ENCODE measurements around the gene VARS2.

VARS2 gene

DNA sequence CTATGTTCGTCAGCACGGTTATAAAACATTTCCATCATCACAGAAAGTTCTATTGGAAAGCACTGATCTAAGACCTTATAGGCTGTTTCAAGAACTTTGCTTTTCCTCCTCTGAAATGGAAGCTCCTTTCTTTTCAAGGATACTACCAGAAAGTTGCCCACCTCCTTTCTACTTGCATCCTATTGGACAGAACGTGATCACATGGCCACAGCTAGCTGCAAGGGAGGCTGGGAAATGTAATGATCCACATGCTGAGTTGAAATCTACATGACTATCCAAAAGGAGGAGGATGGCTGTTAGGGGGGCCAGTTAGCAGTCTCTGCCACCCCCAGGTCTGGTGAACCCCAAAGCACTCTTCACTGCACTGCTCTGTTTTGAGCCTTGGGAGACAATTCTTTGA, 14.6 kb downstream of the VARS2 start:
- no peak for DNase-seq (ENCODE audit: low read depth in 2 of 2)

DNA sequence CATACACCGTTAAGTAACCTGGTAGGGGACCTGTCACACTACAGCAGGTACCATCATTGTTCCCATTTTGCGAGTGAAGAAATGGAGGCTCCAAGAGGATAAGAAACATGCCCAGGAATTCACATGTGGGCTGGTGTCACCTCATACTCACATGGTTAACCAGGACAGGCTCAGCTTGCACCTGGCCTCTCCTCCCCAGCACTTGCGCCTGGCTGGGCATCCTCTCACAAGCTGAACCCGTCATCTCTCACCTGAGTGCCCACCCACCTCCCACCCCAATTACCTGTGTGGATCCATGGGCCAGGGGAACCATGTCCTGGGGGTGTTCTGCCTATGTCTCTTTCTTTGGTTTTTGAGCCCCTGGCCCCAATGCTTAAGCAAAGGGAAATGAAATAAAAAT, 16.5 kb downstream of the VARS2 start:
- no peak for DNase-seq (ENCODE audit: low read depth in 2 of 2)

DNA sequence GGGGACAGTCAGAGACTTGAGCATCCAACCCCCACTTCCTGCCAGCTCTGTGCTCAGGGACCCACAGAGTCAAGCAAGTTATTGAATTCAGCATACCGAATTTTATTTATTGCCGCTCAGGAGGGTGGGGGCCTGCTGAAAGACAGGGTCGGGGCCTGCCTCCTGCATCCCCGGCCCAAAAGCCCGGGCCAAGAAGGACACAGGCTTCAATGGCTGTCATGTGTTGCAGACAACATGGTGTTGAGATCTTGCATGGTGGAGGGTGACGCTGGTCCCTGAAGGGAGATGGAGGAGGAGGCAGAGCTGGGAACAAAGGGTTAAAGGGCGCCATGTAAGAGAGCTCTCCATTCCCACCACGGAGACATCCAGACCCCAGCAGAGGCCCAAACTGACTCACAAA, 17.2 kb downstream of the VARS2 start:
- no peak for DNase-seq (ENCODE audit: low read depth in 2 of 2)

DNA sequence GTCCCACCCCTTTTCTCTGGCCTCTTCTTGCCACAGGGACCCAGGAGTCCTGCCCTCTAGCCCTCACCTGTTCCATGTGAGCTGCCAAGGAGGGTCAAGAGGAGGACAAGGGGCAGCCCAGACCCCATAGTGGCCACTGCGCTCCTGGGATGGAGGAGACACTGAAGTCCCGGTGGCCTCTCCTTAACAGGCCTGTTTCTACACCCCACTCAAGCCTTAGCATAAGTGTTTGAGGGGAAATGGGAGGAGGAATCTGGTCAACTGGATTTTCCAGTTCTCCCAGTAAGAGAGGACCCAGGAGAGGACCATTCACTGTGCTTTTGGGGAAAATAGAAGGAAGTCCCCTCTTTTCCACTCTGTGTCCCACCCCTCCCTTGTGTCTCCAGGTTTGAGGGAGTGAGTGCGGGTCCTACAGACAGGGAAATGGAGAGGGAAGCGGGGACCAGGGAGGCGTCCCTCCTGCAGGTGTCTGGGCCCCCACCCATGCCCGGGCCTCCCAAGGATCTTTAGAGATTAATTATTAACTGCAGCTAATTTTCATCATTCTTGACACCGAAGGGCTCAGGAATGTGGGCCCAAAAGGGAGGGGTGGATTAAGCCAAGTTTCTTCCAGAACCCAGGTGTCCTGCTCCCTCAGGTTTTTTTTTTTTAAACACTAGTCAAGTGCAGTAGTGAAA, 18.1 kb downstream of the VARS2 start, which contains the start of gene SFTA2:
Gene SFTA2, minus strand, starts transcription at position 202 of the 677 bp plus-strand sequence. Its CDS starts 74 bp downstream, at position 128.
- DNase-seq (ENCODE audit: low read depth in 2 of 2): no peak

DNA sequence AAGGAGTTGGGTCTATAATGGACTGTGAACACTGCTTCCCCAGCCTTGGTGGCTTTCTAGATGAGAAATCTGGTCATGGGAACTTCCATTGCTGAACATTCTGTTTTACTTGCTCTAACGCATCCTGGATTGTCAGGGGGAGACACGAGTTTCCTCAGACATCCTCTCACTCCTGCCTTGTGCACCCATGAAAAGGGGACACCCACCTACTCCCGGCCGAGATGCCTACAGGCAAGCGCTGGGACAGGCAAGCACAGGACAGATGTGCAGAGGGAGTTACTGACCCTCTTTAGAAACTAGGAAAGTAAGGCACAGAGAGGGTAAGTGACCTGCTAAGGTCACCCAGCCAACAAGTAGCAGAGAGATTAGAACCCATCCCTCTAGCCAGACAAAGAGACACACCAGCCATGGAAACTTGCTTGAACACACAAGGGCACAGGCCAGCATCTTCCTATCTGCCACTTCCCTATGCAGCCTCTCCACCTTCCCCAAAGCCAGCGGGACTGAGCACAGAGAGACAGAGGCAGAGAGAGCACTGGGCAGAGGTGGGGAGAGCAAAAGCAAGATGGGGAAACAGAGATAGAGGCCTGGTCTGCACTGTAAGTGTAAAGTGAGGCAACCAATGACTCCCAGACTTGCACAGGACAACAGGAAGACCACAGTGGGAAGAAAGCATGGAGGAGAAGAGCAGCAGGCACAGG, 18.8 kb downstream of the VARS2 start:
- no peak for DNase-seq (ENCODE audit: low read depth in 2 of 2)

DNA sequence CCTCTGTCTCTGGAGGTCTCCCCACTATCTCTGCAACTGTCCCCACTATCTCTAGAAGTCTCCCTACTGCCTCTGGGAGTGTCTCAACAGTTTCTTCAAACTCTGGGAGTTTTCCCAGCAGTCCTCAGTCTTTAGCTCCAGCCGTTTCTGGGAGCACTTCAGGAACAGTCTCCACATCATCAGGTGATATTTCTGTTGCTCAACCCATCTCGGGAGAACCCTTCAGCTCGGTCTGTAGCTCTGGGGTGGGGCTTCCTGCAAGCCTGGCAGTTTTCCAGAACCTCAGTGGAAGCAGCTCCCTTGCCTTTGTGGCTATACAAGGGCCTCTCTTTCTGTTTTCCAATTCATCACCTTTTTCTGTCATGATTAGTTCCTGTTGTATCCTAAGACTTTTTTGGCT, 21.0 kb downstream of the VARS2 start:
- no peak for DNase-seq (ENCODE audit: low read depth in 2 of 2)

DNA sequence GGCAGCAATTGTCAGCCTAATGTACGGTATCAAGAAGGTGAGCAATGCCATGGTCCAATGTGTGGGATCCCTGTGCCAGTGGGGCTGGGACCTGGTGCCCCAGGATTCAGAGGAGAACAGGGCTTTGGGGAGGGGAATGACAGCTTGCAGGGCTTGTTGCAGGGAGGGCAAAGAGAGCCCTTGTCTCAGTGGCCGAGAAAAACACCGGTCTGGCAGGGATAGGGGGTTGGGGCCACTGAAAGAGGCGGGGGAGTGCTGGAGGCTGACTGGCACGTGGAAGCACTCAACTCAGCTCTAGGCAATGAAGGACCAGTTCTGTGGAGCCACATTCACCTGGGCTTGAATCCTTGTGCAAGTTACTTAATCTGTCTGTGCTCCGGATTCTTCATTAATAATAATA, 23.2 kb downstream of the VARS2 start:
- no peak for DNase-seq (ENCODE audit: low read depth in 2 of 2)

DNA sequence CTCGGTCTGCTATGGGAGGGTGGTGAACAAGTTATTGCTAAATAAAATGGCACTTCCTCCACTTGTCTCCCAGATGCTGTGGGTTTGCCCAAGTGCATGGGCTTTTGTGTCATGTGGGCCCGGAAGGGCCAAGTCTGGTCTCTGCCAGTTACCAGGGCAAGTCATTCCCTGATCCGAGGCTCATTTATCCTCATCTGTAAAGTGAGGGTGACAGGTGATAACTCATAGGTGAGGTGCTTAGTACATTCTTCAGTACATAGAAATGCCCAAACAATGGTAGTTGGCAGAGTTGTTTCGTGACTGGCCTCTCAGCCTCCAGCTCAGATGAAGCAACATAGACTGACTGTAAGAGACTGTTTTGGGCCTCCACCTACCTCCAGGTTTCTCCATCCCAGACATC, 24.7 kb downstream of the VARS2 start:
- DNase-seq (ENCODE audit: low read depth in 2 of 2): no peak

DNA sequence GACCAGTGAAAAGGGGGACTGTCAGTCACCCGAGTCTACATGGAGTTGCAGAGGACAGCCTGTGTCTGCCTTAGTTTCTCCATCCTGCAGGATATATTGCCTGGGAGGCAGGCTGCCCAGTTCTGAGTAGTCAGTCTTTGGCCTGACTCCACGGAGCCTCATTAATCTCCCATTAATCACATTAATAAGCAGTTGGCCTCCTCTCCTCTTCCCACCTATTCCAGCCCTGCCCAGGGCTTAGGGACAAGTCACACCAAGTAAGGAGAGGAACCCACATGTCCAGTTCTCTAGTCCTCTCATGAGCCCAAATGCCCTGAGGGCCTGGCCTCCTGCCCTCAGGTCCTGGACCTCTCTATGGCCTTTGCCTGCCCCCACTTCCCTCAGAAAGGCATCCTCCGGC, 25.4 kb downstream of the VARS2 start:
- DNase-seq (ENCODE audit: low read depth in 2 of 2): no peak

DNA sequence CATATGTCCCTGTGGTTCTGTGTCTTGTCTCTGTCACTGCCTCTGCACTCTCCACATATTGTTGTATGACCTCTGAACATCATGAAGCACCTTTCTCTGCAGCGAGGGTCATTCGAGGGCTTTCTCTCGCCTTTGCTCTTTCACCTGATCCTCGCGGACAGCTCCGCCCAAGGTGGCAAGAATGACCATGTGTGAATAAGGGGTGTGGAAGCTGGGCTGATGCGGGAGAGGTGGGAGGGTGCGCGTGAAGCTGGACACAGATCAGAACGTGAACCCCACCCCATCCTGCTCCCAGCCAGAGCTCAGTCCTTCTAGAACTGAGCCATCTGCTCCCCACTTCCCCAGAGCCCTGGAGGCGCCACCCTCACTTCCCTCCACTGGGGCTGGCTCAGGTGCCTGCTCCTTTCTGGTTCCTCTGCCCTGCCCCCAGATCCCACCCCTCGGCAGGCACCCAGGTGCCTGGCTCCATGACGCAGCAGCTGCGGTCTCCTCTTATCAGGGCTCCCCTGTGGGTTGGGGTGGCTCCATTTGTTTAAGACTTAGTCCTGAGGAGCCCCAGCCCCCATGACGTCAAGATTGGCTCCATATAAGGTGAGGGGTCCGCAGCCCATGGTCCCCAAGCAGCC, 26.4 kb downstream of the VARS2 start, which contains the start of gene MUCL3:
Gene MUCL3, plus strand, starts transcription at position 613 of the 626 bp plus-strand sequence. CDS start 27 bp downstream, outside the sequence.
- no peak for DNase-seq (ENCODE audit: low read depth in 2 of 2)

DNA sequence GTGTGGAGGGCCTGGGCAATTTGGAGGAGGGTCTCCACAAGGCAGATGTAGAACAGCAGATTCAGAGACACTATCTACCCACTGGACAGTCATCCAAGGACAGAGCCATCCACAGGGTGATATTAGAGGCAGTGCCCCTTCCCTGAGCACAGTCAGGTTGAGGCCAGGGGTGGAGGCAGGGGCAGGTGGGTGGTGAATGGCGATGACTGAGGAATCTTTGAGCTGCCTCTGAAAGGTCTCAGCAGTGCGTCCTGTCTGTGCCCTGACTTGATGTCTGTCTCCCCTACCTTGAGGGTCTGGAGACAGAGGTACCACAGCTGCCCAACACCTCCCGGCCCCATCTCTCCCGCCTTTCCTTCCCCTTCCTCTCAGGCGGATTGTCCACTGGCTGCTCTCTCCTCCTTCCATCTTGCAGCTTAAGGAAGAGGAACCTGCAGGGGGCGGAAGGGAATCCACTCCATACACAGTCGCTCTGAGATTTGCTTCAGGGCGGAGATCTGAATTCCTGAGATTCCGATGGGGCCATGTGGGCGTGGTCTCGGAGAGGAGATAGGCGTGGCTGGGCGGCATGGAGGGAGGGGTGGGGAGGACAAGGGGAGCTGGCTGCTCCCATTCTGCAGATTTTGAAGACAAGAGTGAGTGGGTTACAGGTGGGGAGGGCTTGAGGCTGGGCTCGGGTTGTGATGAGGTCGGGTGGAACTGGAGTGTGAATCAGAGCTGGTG, 28.5 kb downstream of the VARS2 start:
- no peak for DNase-seq (ENCODE audit: low read depth in 2 of 2)

DNA sequence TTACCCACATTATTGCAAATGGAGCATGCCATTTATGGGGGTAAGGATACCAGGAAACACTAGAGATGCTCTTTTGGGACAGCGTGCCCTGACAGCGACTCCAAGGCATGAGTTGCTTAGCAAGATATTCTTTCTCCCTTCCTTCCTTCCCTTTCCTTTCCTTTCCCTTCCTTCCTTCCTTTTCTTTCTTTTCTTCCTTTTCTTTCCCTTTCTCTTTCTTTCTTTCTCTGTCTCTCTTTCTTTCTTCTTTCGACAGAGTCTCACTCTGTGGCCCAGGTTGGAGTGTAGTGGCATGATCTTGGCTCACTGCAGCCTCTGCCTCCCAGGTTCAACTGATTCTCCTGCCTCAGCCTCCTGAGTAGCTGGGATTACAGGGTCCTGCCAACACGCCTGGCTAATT, 30.0 kb downstream of the VARS2 start:
- DNase-seq (ENCODE audit: low read depth in 2 of 2): no peak

DNA sequence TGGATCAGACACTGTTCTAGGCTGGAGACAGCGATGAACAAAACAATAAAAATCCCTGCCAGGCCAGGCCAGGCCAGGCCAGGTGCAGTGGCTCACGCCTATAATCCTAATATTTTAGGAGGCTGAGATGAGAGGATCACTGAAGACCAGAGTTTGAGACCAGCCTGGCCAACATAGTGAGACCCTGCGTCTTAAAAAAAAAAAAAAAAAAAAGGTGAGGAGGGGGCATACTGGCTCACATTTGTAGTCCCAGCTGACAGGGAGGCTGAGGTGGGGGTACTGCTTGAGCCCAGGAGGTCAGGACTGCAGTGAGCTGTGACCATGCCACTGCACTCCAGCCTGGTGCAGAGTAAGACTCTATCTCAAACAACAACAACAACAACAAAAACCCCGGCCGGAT, 31.2 kb downstream of the VARS2 start:
- DNase-seq (ENCODE audit: low read depth in 2 of 2): no peak

DNA sequence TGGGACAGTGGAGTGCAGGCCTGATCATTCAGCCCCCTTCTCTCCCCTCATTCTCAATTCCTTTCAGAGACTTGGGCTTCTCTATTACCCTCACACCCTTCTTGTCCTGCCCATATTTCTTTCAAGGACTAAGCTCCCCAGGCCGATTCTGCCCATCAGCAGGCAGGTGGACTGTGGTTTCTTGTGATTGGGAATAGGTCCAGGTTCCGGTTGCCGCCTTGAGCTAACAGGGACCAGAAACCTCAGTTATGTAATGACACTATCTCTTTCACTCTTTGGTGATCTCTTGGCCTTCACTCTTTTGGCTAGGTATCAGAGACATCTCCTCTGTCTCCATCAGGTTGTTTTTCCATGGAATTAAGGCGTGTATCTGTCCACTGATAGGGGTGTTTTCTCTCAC, 33.2 kb downstream of the VARS2 start:
- DNase-seq (ENCODE audit: low read depth in 2 of 2): no peak

DNA sequence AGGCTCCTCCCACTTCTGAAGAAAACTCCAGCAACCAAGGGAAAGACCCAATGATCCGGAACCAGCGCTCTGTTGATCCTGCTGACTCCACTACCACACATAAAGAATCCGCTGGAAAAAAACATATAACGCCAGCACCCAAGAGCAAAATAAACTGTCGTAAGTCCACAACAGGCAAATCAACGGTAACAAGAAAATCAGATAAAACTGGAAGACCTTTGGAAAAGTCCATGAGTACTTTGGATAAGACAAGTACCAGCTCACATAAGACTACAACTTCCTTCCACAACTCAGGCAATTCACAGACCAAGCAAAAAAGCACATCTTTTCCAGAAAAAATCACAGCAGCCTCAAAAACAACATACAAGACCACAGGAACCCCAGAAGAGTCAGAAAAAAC, 34.8 kb downstream of the VARS2 start:
- no peak for DNase-seq (ENCODE audit: low read depth in 2 of 2)

DNA sequence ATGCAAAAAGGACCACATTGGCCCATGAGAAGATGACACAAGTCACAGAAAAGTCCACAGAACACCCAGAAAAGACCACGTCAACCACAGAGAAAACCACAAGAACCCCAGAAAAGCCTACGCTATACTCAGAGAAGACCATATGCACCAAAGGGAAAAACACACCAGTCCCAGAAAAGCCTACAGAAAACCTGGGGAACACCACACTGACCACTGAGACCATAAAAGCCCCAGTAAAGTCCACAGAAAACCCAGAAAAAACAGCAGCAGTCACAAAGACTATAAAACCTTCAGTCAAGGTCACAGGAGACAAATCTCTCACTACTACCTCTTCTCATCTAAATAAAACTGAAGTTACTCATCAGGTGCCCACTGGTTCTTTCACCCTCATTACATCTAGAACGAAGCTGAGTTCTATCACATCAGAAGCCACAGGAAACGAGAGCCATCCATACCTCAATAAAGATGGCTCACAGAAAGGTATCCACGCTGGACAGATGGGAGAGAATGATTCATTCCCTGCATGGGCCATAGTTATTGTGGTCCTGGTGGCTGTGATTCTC, 38.0 kb downstream of the VARS2 start:
- no peak for DNase-seq (ENCODE audit: low read depth in 2 of 2)

DNA sequence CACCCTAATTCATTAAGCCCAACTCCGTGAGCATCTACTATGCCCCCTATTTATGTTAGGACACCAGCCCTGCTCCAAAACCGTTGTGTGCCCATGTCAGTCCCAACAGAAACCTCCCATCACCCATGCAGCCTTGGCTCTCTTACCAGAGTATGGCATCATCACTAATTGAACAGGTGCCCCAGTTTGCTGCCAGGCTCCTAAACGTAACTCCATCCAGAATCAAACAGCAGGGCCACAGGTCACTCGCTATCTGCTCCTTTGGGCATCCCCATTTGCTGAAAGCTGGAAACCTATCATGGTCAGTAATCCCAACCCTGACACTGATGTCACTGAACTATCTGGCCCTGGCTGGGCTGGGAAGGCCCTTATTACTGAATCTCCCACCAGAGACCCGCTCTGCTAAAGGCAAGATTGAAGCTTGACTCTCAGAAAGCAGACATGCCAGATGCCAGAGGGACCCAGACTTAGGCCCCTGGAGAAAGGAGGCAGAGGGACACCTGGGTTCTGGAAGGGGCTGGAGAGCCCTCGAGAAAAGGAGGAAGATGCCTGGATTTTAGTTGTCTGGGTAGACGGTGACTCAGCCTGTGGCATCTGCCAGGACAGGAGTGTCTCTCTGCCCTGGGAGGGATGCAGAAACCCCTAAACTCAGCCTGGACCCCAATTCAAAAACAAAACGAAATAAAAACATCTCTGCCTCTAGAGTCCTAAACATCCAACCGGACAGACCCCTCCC, 40.8 kb downstream of the VARS2 start:
- no peak for DNase-seq (ENCODE audit: low read depth in 2 of 2)

DNA sequence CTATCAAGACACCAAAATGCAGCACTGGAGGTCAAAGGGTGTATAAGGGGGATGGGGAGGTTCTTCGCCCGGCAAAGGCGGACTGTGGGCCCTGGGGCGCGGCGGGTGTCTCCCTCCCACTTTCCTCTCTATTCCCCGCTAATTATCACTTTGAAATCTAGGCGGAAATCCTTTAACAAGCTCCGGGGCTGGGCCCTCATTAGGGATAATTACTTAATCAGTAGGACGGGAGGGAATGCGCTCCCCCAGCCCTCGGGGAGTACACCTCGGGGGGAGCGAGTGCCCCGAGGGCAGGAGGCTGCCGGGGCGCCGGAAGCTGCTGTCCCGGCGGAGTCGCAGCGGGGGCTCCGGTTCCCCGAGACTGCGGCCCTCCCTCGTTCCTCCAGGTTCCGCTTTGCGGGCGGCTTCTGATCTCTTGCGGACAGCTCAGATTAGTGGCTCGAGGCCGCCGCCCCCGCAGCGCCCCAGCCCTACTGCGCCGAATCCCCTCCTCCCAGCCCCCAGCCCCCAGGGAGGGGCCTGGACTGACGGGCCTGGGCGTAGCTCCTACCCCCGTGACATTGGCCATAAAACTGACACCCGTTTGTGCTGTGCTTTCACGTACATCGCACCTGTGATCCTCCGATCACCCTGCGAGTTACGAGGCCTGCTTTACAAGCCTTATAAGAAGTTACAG, 41.5 kb downstream of the VARS2 start:
- DNase-seq (ENCODE audit: low read depth in 2 of 2): peak; percentile 50 to 62

DNA sequence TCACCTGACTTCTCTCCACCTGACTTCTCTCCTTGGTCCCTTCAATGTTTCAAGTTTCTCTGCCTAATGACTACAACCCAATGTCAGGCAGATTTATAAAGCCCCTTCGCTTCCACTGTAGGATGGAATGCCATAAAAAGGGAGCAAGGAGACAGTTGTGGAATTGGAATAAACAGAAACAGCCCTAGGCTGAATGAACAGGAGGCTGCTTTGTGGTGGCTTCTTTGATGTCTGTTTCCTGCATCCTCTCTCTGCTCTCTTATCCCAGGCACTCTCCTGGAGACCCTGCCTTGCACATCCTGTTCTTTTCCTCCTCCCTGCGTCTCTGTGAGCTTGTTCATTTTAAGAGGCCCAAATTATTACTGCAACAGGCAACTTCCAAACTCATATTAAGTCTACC, 43.7 kb downstream of the VARS2 start:
- DNase-seq (ENCODE audit: low read depth in 2 of 2): no peak

DNA sequence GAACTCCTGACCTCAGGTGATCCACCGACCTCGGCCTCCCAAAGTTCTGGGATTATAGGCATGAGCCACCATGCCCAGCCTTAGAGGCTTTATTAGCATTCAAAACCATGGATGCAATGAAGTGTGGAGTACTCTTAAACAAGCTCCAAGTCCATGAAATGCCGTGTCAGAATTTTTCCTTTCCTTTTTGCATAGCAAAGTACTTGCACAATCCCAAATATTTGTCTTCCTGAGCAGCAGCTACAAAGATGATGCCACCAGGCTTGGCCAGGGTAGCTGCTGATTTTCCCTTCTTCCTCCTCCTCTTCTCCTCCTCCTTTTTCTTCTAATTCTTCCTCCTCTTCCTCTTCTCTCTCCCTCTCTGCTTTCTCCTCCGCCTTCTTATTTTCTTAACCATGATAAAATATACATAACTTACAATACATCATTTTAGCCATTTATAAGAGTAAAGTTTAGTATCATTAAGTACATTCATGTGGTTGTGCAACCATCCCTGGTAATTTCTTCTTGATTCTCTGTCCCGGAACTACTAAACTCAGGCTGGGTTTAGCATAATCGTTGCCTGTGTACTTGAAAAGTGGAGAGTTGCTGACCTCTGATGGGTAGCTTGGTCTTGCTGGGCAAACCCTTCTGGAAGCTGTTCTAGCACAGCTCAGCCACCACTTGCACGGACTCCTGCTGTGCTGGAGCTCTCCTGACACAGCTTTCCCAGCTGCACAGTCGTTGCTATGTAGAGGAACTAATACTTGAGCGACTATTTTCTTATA, 47.1 kb downstream of the VARS2 start:
- DNase-seq (ENCODE audit: low read depth in 2 of 2): no peak
